GM18502 (cell line): ENCODE measurements around the gene CFAP74.
"Not testable (repeated sequence)": the region's sequence is repeated elsewhere in the genome, so short reads cannot be mapped to it uniquely, and the experiment has no call there.

Source experiments
- ATAC-seq: cut with Tn5 transposase; IDR thresholded peaks from one replicate; pipeline ENCODE4 v1.9.1; 2021; ENCODE audit warnings: mild to moderate bottlenecking; ENCODE audit not compliant: unreplicated experiment, poor library complexity

Gene CFAP74

DNA sequence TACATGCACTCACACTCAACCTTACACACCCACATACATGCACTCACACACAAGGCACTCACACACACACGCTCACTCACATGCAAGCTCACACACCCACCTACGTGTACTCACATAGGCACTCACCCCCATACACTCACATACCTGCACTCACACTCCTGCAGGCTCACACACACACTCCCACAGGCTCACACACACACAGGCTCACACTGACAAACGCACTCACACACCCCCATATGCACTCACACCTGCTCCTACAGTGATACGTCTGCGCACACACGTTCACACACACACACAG is 65.4 kb downstream of the CFAP74 start:
- ATAC-seq = no peak

DNA sequence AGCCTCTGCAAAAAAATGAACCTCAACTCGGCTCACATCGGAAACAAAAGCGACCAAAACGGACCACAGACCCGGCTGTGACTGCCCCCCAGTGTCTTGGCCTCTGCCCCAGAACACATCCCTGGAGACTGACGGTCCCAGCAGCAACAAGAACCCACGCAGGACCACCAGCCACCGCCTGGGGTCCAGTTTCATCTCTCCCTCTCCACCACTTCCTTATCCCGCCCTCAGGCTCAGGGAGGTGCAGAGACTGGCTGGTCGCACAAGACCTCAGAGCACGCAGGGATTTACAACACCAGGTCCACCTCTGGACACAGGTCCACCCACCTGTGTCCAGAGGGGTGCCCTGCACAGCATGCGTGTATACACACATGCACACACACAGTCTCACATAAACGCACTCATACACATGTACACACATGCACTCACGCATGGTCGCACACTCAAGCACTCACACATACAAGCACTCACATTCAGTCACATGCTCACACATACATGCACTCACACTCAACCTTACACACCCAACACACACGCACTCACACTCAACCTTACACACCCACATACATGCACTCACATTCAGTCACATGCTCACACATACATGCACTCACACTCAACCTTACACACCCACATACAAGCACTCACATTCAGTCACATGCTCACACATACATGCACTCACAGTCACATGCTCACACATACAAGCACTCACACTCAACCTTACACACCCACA is 65.9 kb downstream of the CFAP74 start:
- ATAC-seq = no peak

DNA sequence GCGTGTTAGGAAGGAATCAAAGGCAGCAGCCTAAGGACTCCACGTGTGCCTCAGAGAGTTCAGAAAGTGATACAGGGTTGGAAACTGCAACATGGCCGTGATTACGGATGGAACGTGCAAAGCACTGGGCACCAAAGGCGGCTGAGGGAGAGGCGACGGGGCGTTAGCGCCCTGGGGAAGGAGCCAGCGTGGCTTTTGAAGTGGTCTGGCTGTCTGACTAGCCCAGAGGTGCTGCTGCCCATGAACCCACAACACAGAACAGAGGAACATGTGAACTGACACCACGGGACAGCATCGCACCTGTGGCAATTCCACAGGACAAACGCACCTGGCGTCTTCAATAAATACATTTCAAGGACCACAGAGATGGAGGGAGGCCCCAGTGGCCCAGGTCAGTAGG is 66.5 kb downstream of the CFAP74 start:
- no peak for ATAC-seq

DNA sequence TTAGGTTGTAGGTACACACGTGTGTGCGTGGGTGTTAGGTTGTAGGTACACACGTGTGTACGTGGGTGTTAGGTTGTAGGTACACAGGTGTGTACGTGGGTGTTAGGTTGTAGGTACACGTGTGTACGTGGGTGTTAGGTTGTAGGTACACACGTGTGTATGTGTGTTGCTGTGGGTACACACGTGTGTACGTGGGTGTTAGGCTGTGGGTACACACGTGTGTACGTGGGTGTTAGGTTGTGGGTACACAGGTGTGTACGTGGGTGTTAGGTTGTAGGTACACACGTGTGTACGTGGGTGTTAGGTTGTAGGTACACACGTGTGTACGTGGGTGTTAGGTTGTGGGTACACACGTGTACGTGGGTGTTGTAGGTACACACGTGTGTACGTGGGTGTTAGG is 68.7 kb downstream of the CFAP74 start:
- ATAC-seq = not testable (repeated sequence)

DNA sequence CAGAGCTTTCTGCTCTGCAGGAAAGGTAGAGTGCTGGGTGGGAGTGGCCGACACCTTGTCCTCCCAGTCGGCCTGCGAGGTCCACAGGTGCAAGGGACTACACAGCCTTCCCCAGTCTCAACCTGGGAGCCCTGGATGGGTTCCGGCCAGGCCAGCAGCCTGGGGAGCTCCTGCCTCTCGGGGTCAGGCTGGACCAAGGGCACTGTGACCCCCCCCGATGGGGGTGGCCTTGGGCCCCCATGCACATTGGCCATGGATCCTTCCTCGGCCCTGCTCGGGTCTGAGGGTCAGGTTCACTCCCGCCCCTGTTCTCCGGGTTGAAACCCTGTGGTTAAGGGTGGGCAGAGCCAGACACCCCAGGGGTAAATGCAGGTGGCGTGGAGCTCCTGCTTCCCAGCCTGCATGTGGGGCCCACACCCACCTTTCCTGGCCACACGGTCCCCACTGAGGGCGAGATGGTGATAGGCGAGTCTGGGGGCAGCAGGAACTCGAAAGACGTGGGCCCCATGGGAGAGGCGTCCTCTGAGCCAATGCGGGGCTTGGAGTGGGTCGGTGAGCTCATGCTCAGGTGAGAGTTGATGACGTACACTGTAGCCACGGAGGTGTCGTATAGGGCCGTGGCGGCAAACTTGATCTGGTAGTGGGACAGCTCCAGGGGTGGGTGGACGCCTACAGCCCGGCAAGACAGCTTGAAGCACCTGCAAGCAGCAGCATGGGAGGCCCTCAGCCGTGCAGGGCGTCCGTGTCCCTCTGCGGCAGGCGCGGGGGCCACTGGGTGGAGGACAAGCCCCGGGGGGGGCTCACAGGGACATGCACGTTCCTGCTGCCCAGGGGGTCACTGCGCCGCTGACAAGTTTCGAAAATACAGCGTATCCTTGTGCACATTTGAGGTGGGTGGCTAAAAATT is 73.7 kb downstream of the CFAP74 start:
- no peak for ATAC-seq

DNA sequence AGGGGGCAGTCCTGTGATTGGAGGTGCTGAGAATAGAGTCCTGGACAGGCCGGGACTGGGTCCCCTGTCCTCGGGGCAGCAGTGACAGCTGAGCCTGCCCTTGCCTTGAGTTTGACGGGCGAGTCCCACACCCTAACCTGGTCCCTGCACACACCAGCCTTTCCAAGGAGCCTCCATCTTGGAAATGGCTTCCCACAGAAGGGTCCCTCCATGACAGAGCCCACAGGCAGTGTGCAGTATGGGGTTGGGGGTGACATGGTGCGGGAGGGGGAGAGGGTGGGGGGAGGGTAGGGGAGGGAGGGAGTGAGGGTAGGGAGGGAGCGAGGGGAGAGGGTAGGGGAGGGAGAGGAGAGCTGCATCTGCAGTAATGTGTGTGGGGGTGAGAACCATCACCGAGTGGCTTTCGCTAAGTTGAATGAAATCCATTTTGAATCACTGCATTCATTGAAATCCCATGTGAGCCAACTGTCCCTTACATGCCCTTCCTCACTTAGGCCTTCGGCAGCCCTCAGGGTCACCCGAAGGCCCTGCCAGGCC is 74.4 kb downstream of the CFAP74 start:
- no peak for ATAC-seq

DNA sequence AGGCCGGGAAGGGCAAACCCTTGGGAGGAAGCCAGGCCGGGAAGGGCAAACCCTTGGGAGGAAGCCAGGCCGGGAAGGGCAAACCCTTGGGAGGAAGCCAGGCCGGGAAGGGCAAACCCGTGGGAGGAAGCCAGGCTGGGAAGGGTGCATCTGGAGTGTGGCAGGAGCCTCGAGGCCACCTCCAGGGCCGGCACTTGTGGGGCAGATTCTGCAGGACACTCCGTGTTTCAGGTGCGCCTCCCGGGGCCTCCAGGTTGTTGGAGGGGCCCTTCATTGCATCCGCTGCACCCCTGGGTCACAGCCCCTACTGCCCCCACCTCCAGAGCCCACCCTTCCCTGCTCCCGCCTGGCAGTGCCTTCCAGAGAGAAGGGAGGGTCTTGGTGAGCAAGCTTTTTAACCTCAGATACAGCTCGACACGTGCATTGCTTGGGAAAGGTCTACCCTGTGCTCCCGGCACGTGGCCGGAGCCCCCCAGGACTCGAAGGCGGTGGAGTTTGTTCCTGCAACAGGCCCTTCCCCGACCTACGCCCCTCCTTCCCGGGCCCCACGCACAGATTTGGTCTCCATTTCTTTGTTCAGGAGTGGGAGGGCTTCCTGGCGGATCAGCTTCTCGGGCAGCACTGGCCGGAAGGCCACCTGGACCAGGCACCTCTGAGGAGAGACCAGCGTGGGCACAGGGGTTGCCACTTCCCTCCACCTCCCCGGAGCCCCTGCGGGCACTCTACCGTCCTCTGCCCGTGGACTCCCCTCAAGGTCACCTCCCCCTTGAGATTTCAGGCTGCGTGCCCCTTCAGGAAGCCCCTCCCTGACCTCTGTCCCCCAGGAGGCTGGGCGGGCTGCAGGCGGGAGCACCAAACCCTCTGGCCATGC is 75.1 kb downstream of the CFAP74 start:
- ATAC-seq = no peak

DNA sequence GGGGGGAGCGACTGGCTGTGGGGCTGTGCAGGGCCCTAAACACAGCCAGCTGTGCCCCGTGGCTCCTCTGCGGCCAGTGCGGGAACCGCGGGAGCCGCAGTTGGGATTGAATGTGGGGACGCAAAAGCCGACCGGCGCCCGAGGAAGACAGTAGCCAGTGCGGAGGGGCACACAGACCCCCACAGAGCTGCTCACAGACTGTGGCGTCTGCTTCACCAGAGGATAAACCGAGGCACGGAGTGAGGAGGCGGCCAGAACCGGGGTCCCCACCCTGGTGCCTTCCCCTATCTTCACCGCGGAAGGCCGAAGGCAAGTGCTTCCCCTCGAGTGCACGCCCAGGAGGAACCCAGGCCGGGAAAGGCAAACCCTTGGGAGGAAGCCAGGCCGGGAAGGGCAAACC is 75.8 kb downstream of the CFAP74 start:
- ATAC-seq = no peak

DNA sequence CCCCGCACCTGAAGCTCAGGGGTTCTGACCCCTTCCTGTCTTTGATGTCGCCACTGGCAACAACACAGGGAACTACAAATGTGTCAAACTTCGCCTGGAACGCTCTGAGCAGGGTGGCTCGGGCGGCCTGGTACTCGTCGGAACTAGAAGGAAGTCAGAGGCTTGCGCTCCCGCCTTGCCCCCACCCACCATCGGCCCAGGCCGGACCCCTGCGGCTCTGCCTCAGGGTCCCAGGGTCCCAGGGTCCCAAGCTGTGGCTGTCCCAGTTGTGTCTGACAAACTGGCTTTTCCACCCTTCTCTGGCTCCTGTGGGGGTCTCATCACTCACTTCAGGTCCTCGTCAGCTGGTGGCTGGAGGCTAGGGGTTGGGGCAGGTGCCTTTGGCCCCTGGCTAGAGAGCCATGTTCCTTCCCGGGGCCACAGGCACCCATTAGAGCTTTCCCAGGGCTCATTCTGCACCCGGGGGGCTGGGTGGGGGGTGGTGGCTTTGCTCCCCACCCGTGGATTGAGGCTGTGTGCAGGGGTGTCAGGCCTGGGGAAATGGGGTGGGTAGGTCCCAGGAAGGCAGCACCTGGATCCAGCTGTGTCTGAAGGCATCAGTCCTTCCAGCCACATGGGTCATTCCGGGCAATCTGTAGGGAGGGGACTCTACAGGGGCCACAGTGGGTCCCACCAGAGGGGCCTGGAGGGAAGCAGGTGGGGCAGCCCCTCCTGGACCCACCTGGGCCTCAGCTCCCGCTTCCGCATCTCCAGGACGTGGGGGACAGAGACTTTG is 76.5 kb downstream of the CFAP74 start:
- no peak for ATAC-seq

DNA sequence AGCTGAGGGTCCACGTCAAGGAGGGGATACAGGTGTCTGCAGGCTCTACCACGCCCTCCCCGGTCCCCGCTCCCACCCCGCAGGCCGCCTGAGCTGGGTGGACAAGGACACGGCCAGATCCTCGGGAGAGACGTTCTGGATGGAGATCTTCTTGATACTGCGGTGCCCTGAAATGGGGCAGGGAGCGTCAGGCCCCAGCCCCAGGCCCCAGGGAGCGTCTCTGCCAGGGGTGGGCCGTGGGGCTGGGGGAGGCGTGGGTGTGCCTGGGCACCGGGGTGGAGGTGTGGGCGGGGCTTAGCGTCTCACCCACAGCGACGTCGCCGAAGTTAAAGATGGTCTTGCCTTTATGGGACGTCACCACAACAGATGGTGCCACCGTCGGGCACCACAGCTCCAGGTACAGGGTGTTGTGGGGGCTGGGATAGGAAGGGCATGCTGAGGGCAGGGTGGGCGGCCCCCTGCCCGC is 77.2 kb downstream of the CFAP74 start:
- ATAC-seq = no peak

DNA sequence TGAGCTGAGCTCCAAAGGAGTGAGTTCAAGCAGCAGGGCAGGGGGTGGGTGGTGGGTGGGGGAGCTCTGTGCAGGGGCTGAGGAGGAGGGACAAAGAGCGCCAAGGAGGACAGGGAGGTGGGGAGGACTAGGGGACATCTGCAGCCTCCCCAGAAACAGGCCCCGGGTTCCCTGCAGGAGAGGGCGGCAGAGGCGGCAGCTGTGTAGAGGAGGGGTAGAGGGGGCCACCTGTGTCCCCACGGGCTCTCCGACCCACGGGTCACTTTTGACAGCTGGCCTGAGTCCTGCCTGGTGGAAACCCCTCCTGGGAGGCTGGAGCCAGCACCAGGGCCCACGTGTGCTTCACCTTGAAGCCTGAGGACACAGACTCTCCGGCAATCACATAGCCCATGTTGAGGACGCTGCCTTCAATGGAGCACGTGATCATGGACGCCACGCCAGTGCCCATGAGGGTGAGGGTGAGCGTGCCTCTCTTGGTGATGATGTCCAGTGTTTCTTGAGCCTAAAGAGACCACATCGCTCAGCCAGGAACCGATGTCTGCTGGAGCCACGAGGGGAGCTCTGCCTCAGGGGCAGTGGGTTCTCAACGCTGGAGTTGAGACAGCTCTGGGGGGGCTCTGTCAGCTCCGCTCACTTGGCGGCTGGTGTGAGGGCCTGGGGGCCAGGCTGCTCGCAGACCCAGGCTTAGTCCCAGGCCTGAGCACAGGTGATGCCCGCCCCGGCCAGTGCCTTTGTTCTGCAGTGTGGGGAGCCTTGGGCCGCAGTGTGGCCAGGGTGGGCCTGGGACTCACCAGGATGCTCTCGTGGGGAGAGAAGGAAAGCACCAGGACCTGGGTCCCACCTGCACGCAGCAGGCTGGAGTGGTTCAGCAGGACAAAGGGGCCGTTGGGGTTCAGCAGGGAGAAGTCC is 77.9 kb downstream of the CFAP74 start:
- no peak for ATAC-seq

DNA sequence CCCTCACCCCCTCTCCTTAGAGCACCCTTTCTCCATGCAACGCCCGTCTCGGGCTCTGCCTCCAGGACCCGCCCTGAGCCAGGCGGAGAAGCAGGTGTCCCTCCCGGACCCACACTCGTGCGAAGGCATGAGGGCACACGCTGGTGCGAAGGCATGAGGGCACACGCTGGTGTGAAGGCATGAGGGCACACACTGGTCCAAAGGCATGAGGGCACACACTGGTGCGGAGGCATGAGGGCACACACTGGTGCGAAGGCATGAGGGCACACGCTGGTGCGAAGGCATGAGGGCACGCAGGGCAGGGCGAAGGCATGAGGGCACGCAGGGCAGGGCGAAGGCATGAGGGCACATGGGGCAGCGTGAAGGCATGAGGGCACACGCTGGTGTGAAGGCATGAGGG is 78.7 kb downstream of the CFAP74 start:
- ATAC-seq = no peak

DNA sequence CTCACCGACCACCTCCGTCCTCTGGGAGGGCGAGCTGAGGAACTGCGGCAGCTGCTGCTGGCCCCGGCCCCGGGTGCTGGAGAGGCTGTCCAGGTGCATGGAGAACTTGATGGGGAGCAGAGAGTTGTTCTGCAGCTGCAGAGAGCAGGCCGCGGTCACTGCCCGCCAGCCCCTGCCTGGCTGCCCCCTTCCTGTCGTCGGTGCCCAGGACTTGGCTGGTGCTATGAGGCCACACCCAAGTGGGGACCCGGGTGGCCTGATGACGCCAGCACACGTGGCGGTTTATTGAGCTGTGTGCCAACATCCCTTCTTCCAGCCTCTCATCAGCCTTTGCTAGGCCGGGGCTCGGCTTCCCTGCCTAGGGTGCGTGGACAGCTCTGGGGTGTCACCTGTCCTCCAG is 79.2 kb downstream of the CFAP74 start:
- ATAC-seq = no peak

DNA sequence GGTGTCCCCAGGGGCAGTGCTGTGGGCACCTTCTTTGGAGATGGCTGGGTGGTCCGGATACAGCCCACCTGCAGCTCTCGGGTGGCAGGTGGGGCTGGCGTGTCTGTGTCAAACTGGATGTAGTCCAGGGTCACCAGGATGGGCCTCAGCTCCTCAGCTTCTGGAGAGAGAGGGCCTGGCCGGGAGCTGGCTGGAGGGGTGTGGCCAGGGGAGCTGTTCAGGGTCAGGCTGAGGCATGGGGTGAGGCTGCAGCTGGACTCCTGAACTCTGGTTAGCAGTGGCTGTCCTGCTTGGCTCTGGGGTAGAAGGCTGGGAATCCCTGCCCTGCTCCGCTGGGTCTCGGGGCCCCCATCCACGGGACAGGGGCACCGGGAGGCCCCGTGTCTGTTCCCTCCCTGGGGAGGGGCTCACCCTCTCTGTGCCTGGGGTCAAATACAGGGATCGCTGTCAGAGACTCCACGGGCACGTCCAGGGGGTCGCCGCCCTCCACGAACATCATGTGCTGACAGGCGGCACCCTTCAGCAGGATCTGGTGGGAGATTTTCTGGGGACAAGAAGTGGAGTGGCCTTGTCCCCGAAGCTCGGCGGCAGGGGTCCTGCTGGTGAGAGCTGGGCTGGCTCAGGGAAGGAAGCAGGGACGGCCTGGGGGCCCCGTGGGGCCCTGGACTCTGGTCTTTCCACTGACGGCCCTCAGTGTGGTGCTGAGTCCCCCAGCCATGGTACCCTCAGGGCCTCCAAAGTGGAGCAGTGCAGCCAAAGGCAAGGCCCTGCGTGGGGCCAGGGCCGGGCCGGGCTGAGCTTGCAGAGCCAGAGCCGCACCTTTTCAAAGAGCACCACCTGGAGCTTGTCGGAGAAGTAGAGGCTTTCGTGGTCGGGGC is 80.4 kb downstream of the CFAP74 start:
- no peak for ATAC-seq

DNA sequence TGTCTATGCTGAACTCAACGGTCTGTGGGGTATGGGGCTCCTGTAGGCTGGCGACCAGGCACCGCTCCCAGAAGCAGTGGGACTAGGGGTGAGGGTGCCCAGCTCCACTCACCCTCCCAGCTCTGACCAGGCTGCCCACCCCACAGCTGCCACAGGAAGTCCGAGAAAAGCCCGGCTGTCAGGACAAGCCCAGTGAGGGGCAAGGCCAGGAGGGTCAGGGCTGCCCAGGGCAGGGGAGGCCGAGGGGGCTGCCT is 81.0 kb downstream of the CFAP74 start:
- no peak for ATAC-seq

DNA sequence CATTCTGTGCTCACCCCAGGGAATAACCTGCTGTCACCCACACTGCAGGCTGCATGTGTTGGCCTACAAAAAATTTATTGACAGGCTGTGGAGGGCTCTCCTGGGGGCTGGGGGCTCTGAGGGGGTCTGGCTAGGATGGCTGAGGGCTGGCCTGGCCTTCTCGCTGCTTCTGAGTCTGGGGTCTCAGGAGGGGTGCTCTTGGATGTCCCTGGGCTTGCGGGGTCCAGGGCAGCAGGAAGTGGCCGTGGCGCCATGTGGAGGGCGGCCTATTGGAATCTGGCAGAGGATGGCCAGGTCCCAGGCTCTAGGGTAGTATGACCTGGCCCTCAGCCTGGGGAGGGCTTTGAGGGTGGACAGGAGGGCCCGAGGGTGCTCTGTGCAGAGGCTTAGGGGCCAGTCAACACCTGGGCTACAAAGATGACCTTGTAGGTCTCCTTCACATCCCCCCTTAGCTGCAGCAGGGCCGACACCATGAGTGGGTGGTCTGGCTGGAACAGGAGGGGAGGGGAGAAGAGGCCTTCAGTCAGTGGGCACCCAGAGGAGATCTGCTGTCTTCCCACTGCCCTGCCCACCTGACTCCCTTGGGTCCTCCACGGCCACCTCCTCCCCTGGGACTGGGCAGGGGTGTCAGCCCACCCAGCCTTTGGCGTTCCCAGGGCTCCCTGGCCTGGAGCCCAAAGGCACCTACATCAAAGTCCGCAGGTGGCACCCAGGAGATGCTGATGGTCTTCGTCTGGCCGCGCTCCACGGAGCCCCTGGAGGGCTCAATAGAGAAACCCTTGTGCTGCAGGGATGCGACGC is 81.5 kb downstream of the CFAP74 start:
- ATAC-seq = no peak

DNA sequence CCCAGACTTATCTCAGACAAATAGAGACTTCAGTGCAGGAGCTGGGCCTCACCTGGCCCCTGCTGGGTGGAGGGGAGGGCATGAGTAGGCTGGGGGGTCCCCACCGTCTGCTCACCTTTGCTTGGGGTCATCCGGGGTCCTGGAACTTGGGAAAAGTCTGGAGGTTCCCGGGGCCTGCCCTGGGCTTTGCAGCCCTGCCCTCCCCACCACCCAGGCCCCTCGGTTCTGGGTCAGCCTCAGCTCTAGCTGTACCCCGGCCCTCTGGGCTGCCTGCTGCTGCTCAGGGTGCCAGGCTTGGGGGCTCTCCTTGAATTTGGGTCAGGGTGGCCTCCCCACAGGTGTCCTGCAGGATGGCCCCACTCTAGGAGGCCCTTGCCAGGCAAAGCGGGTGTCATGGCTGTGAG is 82.1 kb downstream of the CFAP74 start:
- no peak for ATAC-seq
